Stimulated activated effector memory CD8-positive, alpha-beta T cell treated with anti-CD3 and anti-CD28 coated beads, Interleukin-12 subunit alpha, Interleukin-12 subunit beta, amount 100 ng/mL, for 72 hours (primary cell): ENCODE results near the gene CTRL.
"Not testable (repeated sequence)": the region's sequence is repeated elsewhere in the genome, so short reads cannot be mapped to it uniquely, and the experiment has no call there.

Experiments used
- ATAC-seq: fragments of 150-1000 bp; cut with Tn5 transposase; 2 replicates; pipeline ENCODE4 v1.10.0; 2021
- DNase-seq, 2 donors: peaks; one replicate each; pipeline ENCODE4 v3.0.0; 2021 to 2022; ENCODE audit warnings: low spot score in 2 of 2
- H3K27ac Mint-ChIP-seq: one replicate; pipeline ENCODE4 v1.8.0; 2022; ENCODE audit warnings: mild to moderate bottlenecking, mixed read lengths
- H3K36me3 Mint-ChIP-seq: one replicate; pipeline ENCODE4 v1.8.0; 2022; ENCODE audit warnings: mild to moderate bottlenecking, mixed read lengths
- H3K4me1 Mint-ChIP-seq: one replicate; pipeline ENCODE4 v1.8.0; 2022; ENCODE audit warnings: mixed read lengths
- H3K4me3 Mint-ChIP-seq: one replicate; pipeline ENCODE4 v1.8.0; 2022; ENCODE audit warnings: mild to moderate bottlenecking, mixed read lengths
- H3K9me3 Mint-ChIP-seq: one replicate; pipeline ENCODE4 v1.8.0; 2022; ENCODE audit warnings: mixed read lengths

The CTRL gene

GRCh38 chr16:67931712-67932461 is at the start of gene CTRL:
TSS of gene CTRL (minus strand) at chr16:67931862. CDS start at chr16:67931852, 10 bp downstream.
- H3K4me3 Mint-ChIP-seq: no peak within 1 kb of the TSS
- ATAC-seq: no peak
- H3K9me3 Mint-ChIP-seq: no peaks in the 10 kb centered on the region
- peak within 1 kb of the TSS; percentile 79 for H3K27ac Mint-ChIP-seq
- DNase-seq: no peak
- H3K4me1 Mint-ChIP-seq: peaks cover 35% of the 10 kb centered on the region
- H3K36me3 Mint-ChIP-seq: peaks cover 88% of the 10 kb centered on the region

- peaks cover 20% of the 10 kb centered on the region for H3K4me1 Mint-ChIP-seq
- no peak within 1 kb of the TSS for H3K27ac Mint-ChIP-seq
- no peak within 1 kb of the TSS for H3K4me3 Mint-ChIP-seq
- no peaks in the 10 kb centered on the region for H3K9me3 Mint-ChIP-seq
- no peak for ATAC-seq
- no peaks in the 10 kb centered on the region for H3K36me3 Mint-ChIP-seq
- DNase-seq: no peak
Observed at GRCh38 chr16:67979955-67980678, 48.5 kb upstream of the CTRL start, which contains the start of gene DPEP3. TSS of gene DPEP3 (minus strand) at chr16:67980499. CDS start at chr16:67980380, 119 bp downstream.

- Mint-ChIP-seq H3K27ac (no peak overlapping the region), H3K36me3 (no peaks in the 10 kb centered on the region), H3K4me1 (peaks cover 7% of the 10 kb centered on the region), H3K4me3 (no peak overlapping the region), H3K9me3 (no peaks in the 10 kb centered on the region)
- ATAC-seq: no peak
- no peak for DNase-seq
Observed at GRCh38 chr16:67977469-67978227, 46.0 kb upstream of the CTRL start.

GRCh38 chr16:67977005-67977404 is 45.3 kb upstream of the CTRL start:
- DNase-seq (no peak), ATAC-seq (peak; percentile 12)
- H3K4me3 Mint-ChIP-seq: no peak overlapping the region
- peaks cover 7% of the 10 kb centered on the region for H3K4me1 Mint-ChIP-seq
- no peak overlapping the region for H3K27ac Mint-ChIP-seq
- no peaks in the 10 kb centered on the region for H3K9me3 Mint-ChIP-seq
- H3K36me3 Mint-ChIP-seq: no peaks in the 10 kb centered on the region

- no peaks in the 10 kb centered on the region for H3K9me3 Mint-ChIP-seq
- peak overlapping the region; percentile 48 for H3K27ac Mint-ChIP-seq
- DNase-seq (no peak), ATAC-seq (no peak)
- H3K36me3 Mint-ChIP-seq: no peaks in the 10 kb centered on the region
- no peak overlapping the region for H3K4me3 Mint-ChIP-seq
- peaks cover 7% of the 10 kb centered on the region for H3K4me1 Mint-ChIP-seq
Observed at GRCh38 chr16:67976205-67976604, 44.5 kb upstream of the CTRL start.

GRCh38 chr16:67975321-67976105 is 43.9 kb upstream of the CTRL start:
- Mint-ChIP-seq H3K36me3 (no peaks in the 10 kb centered on the region), H3K9me3 (no peaks in the 10 kb centered on the region), H3K4me3 (no peak overlapping the region), H3K4me1 (peaks cover 7% of the 10 kb centered on the region), H3K27ac (peak overlapping the region; percentile 48)
- no peak for ATAC-seq
- DNase-seq: no peak

- not testable (repeated sequence) for H3K27ac Mint-ChIP-seq, H3K36me3 Mint-ChIP-seq, DNase-seq, ATAC-seq, H3K4me3 Mint-ChIP-seq, H3K9me3 Mint-ChIP-seq
- peaks cover 26% of the 10 kb centered on the region for H3K4me1 Mint-ChIP-seq
Observed at GRCh38 chr16:67972285-67972684, 40.6 kb upstream of the CTRL start.

- Mint-ChIP-seq H3K9me3 (no peaks in the 10 kb centered on the region), H3K36me3 (peaks cover 7% of the 10 kb centered on the region), H3K4me1 (peaks cover 36% of the 10 kb centered on the region), H3K4me3 (no peak overlapping the region), H3K27ac (no peak overlapping the region)
- no peak for ATAC-seq
- DNase-seq: no peak
Observed at GRCh38 chr16:67971111-67971510, 39.4 kb upstream of the CTRL start.

- Mint-ChIP-seq H3K27ac (peak overlapping the region; percentile 74), H3K4me1 (peaks cover 31% of the 10 kb centered on the region), H3K36me3 (peaks cover 7% of the 10 kb centered on the region), H3K4me3 (peak overlapping the region; percentile 92), H3K9me3 (no peaks in the 10 kb centered on the region)
- DNase-seq (no peak), ATAC-seq (no peak)
Observed at GRCh38 chr16:67969254-67970039, 37.8 kb upstream of the CTRL start.

- peak within 1 kb of the TSS; percentile 92 for H3K4me3 Mint-ChIP-seq
- H3K9me3 Mint-ChIP-seq: no peaks in the 10 kb centered on the region
- H3K36me3 Mint-ChIP-seq: peaks cover 7% of the 10 kb centered on the region
- DNase-seq (peak; percentile 76 to 95), ATAC-seq (peak; percentile 89)
- peak within 1 kb of the TSS; percentile 74 for H3K27ac Mint-ChIP-seq
- peaks cover 33% of the 10 kb centered on the region for H3K4me1 Mint-ChIP-seq
Observed at GRCh38 chr16:67968400-67969253, 37.0 kb upstream of the CTRL start, which contains the start of gene SLC12A4. TSS of gene SLC12A4 (minus strand) at chr16:67968637. CDS start at chr16:67968553, 84 bp downstream.

GRCh38 chr16:67967958-67968399 is 36.3 kb upstream of the CTRL start:
- peak overlapping the region; percentile 74 for H3K27ac Mint-ChIP-seq
- DNase-seq (peak in 1 of 2 donors; percentile 25), ATAC-seq (peak; percentile 27)
- peaks cover 33% of the 10 kb centered on the region for H3K4me1 Mint-ChIP-seq
- H3K9me3 Mint-ChIP-seq: no peaks in the 10 kb centered on the region
- peaks cover 7% of the 10 kb centered on the region for H3K36me3 Mint-ChIP-seq
- H3K4me3 Mint-ChIP-seq: peak overlapping the region; percentile 92

- H3K36me3 Mint-ChIP-seq: peaks cover 10% of the 10 kb centered on the region
- peak in 1 of 2 donors; percentile 69 for DNase-seq
- peak overlapping the region; percentile 74 for H3K27ac Mint-ChIP-seq
- H3K4me1 Mint-ChIP-seq: peaks cover 33% of the 10 kb centered on the region
- H3K4me3 Mint-ChIP-seq: peak overlapping the region; percentile 92
- H3K9me3 Mint-ChIP-seq: no peaks in the 10 kb centered on the region
- peak; percentile 64 for ATAC-seq
Observed at GRCh38 chr16:67967183-67967957, 35.7 kb upstream of the CTRL start.
